Measurements from ENCODE around the gene TOGARAM1. TPM values are rescaled to one million over a fixed set of nuclear protein-coding genes. Genes with fewer than 3 reads are reported as not detected.

The TOGARAM1 gene
- total RNA-seq, 2 experiments from 2014 or later: 6.5 to 6.6 TPM

- Mint-ChIP-seq H3K27me3 (no peaks in the 10 kb centered on the region), H3K4me1 (peaks cover 1% of the 10 kb centered on the region), H3K4me3 (no peak overlapping the region), H3K36me3 (ENCODE audit: low read depth) (peaks cover 60% of the 10 kb centered on the region), H3K9me3 (no peaks in the 10 kb centered on the region), H3K27ac (no peak overlapping the region)
- ChIA-PET CTCF (no interaction called here), POLR2A (no interaction called here)
- no peak for DNase-seq
Measured at GRCh38 chr14:45120096-45120495, 158.1 kb downstream of the TOGARAM1 start.

- no peaks in the 10 kb centered on the region for H3K4me1 Mint-ChIP-seq
- no peaks in the 10 kb centered on the region for H3K9me3 Mint-ChIP-seq
- H3K27me3 Mint-ChIP-seq: no peaks in the 10 kb centered on the region
- no peak for DNase-seq
- no peak overlapping the region for H3K27ac Mint-ChIP-seq
- POLR2A ChIA-PET: interaction anchor here (1.7 kb wide), 1 partner anchor 11 kb away, joined by 5 read pairs; the partner anchor contains the start of gene FKBP3
- H3K36me3 Mint-ChIP-seq (ENCODE audit: low read depth): peaks cover 53% of the 10 kb centered on the region
- H3K4me3 Mint-ChIP-seq: no peak overlapping the region
- CTCF ChIA-PET: interaction anchor here (0.5 kb wide), 1 partner anchor 37 kb away, joined by 3 read pairs; no protein-coding TSS in a partner anchor
Measured at GRCh38 chr14:45123271-45123670, 161.3 kb downstream of the TOGARAM1 start.

Other genes starting within 250 kb of the TOGARAM1 start
- 10 to 100 TPM; 19.1 to 19.8 TPM for gene KLHL28, start 243 bp upstream of the TOGARAM1 start, total RNA-seq
- 10 to 100 TPM; 35.6 to 42.7 TPM for gene PRPF39, start 121.9 kb downstream of the TOGARAM1 start, total RNA-seq
- gene FKBP3, start 172.3 kb downstream of the TOGARAM1 start, total RNA-seq: 10 to 100 TPM; 54.9 to 57.7 TPM
- gene FANCM, start 173.7 kb downstream of the TOGARAM1 start, total RNA-seq: 10 to 100 TPM; 12.7 to 13.3 TPM